H9 (cell line): ENCODE measurements around the gene PCDHB11. TPM values are rescaled to one million over a fixed set of nuclear protein-coding genes. Genes with fewer than 3 reads are reported as not detected.
A peak's percentile ranks its signal among the peaks of the same experiment; 100 is the strongest.
"Not testable (repeated sequence)": the region's sequence is repeated elsewhere in the genome, so short reads cannot be mapped to it uniquely, and the experiment has no call there.

Source experiments
- DNase-seq: peaks from one replicate; pipeline ENCODE4 v3.0.0-alpha.2; 2017
- H2AFZ ChIP-seq: one replicate; pipeline ENCODE4 v1.6.1; 2013; ENCODE audit warnings: mild to moderate bottlenecking, low read length, control low read depth, moderate library complexity
- H2AK5ac ChIP-seq: 2 replicates; pipeline ENCODE4 v1.6.1; 2013; ENCODE audit warnings: low read length, control low read depth, mixed read lengths; ENCODE audit not compliant: insufficient read length
- H2BK120ac ChIP-seq: one replicate; pipeline ENCODE4 v1.6.1; 2013; ENCODE audit warnings: low read depth, mild to moderate bottlenecking, low read length, control low read depth, inconsistent platforms; ENCODE audit not compliant: poor library complexity, severe bottlenecking
- H2BK12ac ChIP-seq: 2 replicates; pipeline ENCODE4 v1.6.1; 2013; ENCODE audit warnings: low read length, control low read depth, mixed read lengths, low read depth; ENCODE audit not compliant: insufficient read length
- H2BK15ac ChIP-seq: 2 replicates; pipeline ENCODE4 v1.6.1; 2013; ENCODE audit warnings: low read depth, low read length, control low read depth
- H2BK20ac ChIP-seq: one replicate; pipeline ENCODE4 v1.6.1; 2013; ENCODE audit warnings: low read depth, mild to moderate bottlenecking, low read length, control low read depth, inconsistent platforms; ENCODE audit not compliant: poor library complexity, severe bottlenecking
- H2BK5ac ChIP-seq: 2 replicates; pipeline ENCODE4 v1.6.1; 2013; ENCODE audit warnings: low read length, control low read depth, mixed read lengths; ENCODE audit not compliant: insufficient read length
- H3K14ac ChIP-seq: 2 replicates; pipeline ENCODE4 v1.6.1; 2013; ENCODE audit warnings: low read length, control low read depth; ENCODE audit not compliant: insufficient read depth
- H3K18ac ChIP-seq: 2 replicates; pipeline ENCODE4 v1.6.1; 2013; ENCODE audit warnings: low read depth, mild to moderate bottlenecking, mixed read lengths, low read length, control low read depth; ENCODE audit not compliant: insufficient read length
- H3K23ac ChIP-seq: 2 replicates; pipeline ENCODE4 v1.6.1; 2013; ENCODE audit warnings: low read length, control low read depth, mixed read lengths, low read depth; ENCODE audit not compliant: insufficient read length
- H3K23me2 ChIP-seq: 2 replicates; pipeline ENCODE4 v1.6.1; 2013; ENCODE audit warnings: low read depth, mild to moderate bottlenecking, mixed read lengths, low read length, control low read depth; ENCODE audit not compliant: insufficient read length, poor library complexity, severe bottlenecking
- H3K27ac ChIP-seq: 2 replicates; pipeline ENCODE4 v1.5.1; 2013; ENCODE audit warnings: low read length, control low read depth, mixed read lengths, low read depth; ENCODE audit not compliant: insufficient read length
- H3K27me3 ChIP-seq: 2 replicates; pipeline ENCODE4 v1.6.1; 2013; ENCODE audit warnings: low read length, control low read depth, inconsistent platforms; ENCODE audit not compliant: insufficient read depth
- H3K4ac ChIP-seq: 2 replicates; pipeline ENCODE4 v1.6.1; 2013; ENCODE audit warnings: low read depth, mild to moderate bottlenecking, control low read depth, inconsistent platforms, low read length, moderate library complexity
- H3K4me1 ChIP-seq: 2 replicates; pipeline ENCODE4 v1.6.1; 2013; ENCODE audit warnings: low read length, control low read depth, inconsistent platforms; ENCODE audit not compliant: insufficient read depth
- H3K4me2 ChIP-seq: 2 replicates; pipeline ENCODE4 v1.6.1; 2013; ENCODE audit warnings: low read length, control low read depth, mixed read lengths; ENCODE audit not compliant: insufficient read length, insufficient read depth
- H3K56ac ChIP-seq: 2 replicates; pipeline ENCODE4 v1.6.1; 2013; ENCODE audit warnings: low read depth, mild to moderate bottlenecking, mixed read lengths, low read length, control low read depth; ENCODE audit not compliant: insufficient read length
- H3K79me1 ChIP-seq: 2 replicates; pipeline ENCODE4 v1.6.1; 2013; ENCODE audit warnings: low read depth, mild to moderate bottlenecking, moderate library complexity, low read length, control low read depth, inconsistent platforms; ENCODE audit not compliant: insufficient read depth, poor library complexity, severe bottlenecking
- H3K79me2 ChIP-seq: 2 replicates; pipeline ENCODE4 v1.6.1; 2013; ENCODE audit warnings: low read length, control low read depth, inconsistent platforms; ENCODE audit not compliant: insufficient read depth
- H3K9ac ChIP-seq: 2 replicates; pipeline ENCODE4 v1.6.1; 2013; ENCODE audit warnings: low read length, control low read depth, mixed read lengths; ENCODE audit not compliant: insufficient read length; ENCODE audit errors: extremely low read depth
- H3K9me3 ChIP-seq: one replicate; pipeline ENCODE4 v1.6.1; 2013; ENCODE audit warnings: low read depth, low read length, inconsistent platforms; ENCODE audit not compliant: control insufficient read depth
- H3T11ph ChIP-seq: one replicate; pipeline ENCODE4 v1.6.1; 2013; ENCODE audit warnings: mild to moderate bottlenecking, low read length, control low read depth, inconsistent platforms
- H4K20me1 ChIP-seq: one replicate; pipeline ENCODE4 v1.6.1; 2013; ENCODE audit not compliant: control insufficient read depth, insufficient read length, insufficient read depth
- H4K5ac ChIP-seq: 2 replicates; pipeline ENCODE4 v1.6.1; 2013; ENCODE audit warnings: low read depth, mild to moderate bottlenecking, mixed read lengths, low read length, control low read depth; ENCODE audit not compliant: insufficient read length
- H4K8ac ChIP-seq: replicated peaks from 2 replicates; pipeline ENCODE4 v1.6.1; 2013; ENCODE audit warnings: low read length, control low read depth, mixed read lengths, low read depth; ENCODE audit not compliant: insufficient read length
- H4K91ac ChIP-seq: 2 replicates; pipeline ENCODE4 v1.6.1; 2013; ENCODE audit warnings: low read depth, mild to moderate bottlenecking, moderate library complexity, mixed read lengths, low read length, control low read depth; ENCODE audit not compliant: insufficient read length
- H3K27ac Mint-ChIP-seq, 3 experiments: 2 replicates in 2 of 3; 3 replicates in 1 of 3; pipeline ENCODE4 v1.8.0; 2020 to 2021; ENCODE audit warnings: mixed read lengths in 3 of 3, mild to moderate bottlenecking in 1 of 3, moderate library complexity in 1 of 3
- H3K27me3 Mint-ChIP-seq: 2 replicates; pipeline ENCODE4 v1.8.0; 2021; ENCODE audit warnings: low read depth, mild to moderate bottlenecking, moderate library complexity, mixed read lengths
- H3K36me3 Mint-ChIP-seq, 3 experiments: 2 replicates in 2 of 3; 3 replicates in 1 of 3; pipeline ENCODE4 v1.8.0; 2020 to 2021; ENCODE audit warnings: low read depth in 3 of 3, mixed read lengths in 3 of 3; ENCODE audit not compliant: insufficient read depth in 1 of 3
- H3K4me1 Mint-ChIP-seq, 2 experiments: 2 replicates each; pipeline ENCODE4 v1.8.0; 2020; ENCODE audit warnings: mixed read lengths in 2 of 2
- H3K4me3 Mint-ChIP-seq, 2 experiments: 2 replicates in 1 of 2; 3 replicates in 1 of 2; pipeline ENCODE4 v1.8.0; 2020 to 2021; ENCODE audit warnings: mild to moderate bottlenecking in 2 of 2, mixed read lengths in 2 of 2, moderate library complexity in 1 of 2
- H3K9me3 Mint-ChIP-seq, 2 experiments: 2 replicates in 1 of 2; 3 replicates in 1 of 2; pipeline ENCODE4 v1.8.0; 2020; ENCODE audit warnings: mild to moderate bottlenecking in 2 of 2, mixed read lengths in 2 of 2, moderate library complexity in 1 of 2
- WGBS: extraction: QIAGEN DNeasy Blood & Tissue Kit; methylation state at CpG from one replicate; pipeline ENCODE4 v1.1.7; 2013; ENCODE audit warnings: missing lambda C conversion rate, low lambda C conversion rate, mixed read lengths; ENCODE audit not compliant: insufficient read length; ENCODE audit errors: extremely low coverage; 5-methylcytosine and 5-hydroxymethylcytosine counted together
- total RNA-seq: library from RNA; stranded (reverse); gene quantifications from 2 replicates; pipeline ENCODE4 v1.2.1, GENCODE V29; 2021
- TF ChIP-seq, protein P1 (sequence below): fragments of 200-600 bp; sonication (generic); conservative IDR thresholded peaks from 3 replicates; pipeline ENCODE4 v1.8.0; 2021; ENCODE audit warnings: antibody characterized with exemption, mild to moderate bottlenecking

PCDHB11 gene
- total RNA-seq, 1 experiment from 2014 or later = 2.0 TPM

DNA sequence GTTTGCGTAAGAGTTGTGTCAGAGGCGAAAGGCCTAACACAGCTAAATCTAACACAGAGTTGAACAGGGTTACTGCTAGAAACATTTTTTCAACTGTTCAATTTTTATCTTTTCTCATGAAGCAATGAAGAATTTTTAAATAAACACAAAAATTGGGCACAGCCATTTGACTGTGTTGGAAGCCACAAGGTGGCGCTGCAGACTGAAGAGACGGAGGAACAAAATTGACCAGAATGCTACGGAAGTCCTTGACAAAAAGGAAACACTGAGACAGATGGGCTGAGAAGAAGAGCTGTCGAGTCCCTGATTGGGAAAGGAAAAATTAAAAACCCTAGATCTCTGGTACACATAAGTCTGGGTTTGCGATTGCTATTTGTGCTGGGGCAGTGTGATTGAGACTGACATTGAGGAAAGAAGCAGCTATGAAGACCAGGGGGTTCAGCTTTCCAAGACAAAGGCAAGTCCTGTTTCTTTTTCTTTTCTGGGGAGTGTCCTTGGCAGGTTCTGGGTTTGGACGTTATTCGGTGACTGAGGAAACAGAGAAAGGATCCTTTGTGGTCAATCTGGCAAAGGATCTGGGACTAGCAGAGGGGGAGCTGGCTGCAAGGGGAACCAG lies 12.4 kb upstream of the PCDHB11 start, which contains the start of gene PCDHB9:
Gene PCDHB9, plus strand, starts transcription at position 265 of the 616 bp plus-strand sequence. Its CDS starts 158 bp downstream, at position 423.
- H3K4me3 Mint-ChIP-seq = peak within 1 kb of the TSS in 1 of 2 experiments; percentile 50; a peak in 2 of 5 replicates
- Histone ChIP-seq H3K27me3 (no peaks in the 10 kb centered on the region), H2BK12ac (no peak within 1 kb of the TSS), H3K4me1 (no peaks in the 10 kb centered on the region), H3K4ac (no peak within 1 kb of the TSS), H3K4me2 (no peak within 1 kb of the TSS), H3K9me3 (no peaks in the 10 kb centered on the region), H2BK5ac (no peak within 1 kb of the TSS), H3K9ac (no peak within 1 kb of the TSS), H2BK120ac (no peak within 1 kb of the TSS), H3K18ac (no peak within 1 kb of the TSS), H2AFZ (peak within 1 kb of the TSS; percentile 94), H4K8ac (no peak within 1 kb of the TSS), H3K79me1 (no peaks in the 10 kb centered on the region), H4K5ac (no peak within 1 kb of the TSS), H2AK5ac (no peak within 1 kb of the TSS), H3K23ac (no peak within 1 kb of the TSS), H3T11ph (no peak within 1 kb of the TSS), H3K79me2 (no peaks in the 10 kb centered on the region), H3K27ac (no peak within 1 kb of the TSS), H2BK15ac (no peak within 1 kb of the TSS), H4K91ac (no peak within 1 kb of the TSS), H3K23me2 (no peaks in the 10 kb centered on the region), H4K20me1 (no peaks in the 10 kb centered on the region), H3K14ac (no peak within 1 kb of the TSS), H2BK20ac (no peak within 1 kb of the TSS), H3K56ac (no peak within 1 kb of the TSS)
- peaks cover 29 to 35% of the 10 kb centered on the region in 2 experiments for H3K9me3 Mint-ChIP-seq
- TF ChIP-seq, protein P1, sequence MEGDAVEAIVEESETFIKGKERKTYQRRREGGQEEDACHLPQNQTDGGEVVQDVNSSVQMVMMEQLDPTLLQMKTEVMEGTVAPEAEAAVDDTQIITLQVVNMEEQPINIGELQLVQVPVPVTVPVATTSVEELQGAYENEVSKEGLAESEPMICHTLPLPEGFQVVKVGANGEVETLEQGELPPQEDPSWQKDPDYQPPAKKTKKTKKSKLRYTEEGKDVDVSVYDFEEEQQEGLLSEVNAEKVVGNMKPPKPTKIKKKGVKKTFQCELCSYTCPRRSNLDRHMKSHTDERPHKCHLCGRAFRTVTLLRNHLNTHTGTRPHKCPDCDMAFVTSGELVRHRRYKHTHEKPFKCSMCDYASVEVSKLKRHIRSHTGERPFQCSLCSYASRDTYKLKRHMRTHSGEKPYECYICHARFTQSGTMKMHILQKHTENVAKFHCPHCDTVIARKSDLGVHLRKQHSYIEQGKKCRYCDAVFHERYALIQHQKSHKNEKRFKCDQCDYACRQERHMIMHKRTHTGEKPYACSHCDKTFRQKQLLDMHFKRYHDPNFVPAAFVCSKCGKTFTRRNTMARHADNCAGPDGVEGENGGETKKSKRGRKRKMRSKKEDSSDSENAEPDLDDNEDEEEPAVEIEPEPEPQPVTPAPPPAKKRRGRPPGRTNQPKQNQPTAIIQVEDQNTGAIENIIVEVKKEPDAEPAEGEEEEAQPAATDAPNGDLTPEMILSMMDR = peak; percentile 88
- DNase-seq = peak; percentile 59
- no peaks in the 10 kb centered on the region; the same call in none of the 2 replicates for H3K27me3 Mint-ChIP-seq
- H3K4me1 Mint-ChIP-seq = peaks cover 7 to 15% of the 10 kb centered on the region in 2 experiments
- peaks cover 13 to 33% (median 17%) of the 10 kb centered on the region in 3 experiments for H3K36me3 Mint-ChIP-seq
- H3K27ac Mint-ChIP-seq = peak within 1 kb of the TSS in 1 of 3 experiments; percentile 89; a peak in 1 of 7 replicates
- no CpG with 5 or more reads among the region's 9 CpGs for WGBS

DNA sequence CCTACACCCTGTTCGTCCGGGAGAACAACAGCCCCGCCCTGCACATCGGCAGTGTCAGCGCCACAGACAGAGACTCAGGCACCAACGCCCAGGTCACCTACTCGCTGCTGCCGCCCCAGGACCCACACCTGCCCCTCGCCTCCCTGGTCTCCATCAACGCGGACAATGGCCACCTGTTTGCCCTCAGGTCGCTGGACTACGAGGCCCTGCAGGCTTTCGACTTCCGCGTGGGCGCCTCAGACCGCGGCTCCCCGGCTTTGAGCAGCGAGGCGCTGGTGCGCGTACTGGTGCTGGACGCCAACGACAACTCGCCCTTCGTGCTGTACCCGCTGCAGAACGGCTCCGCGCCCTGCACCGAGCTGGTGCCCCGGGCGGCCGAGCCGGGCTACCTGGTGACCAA lies 10.7 kb upstream of the PCDHB11 start:
- not testable (repeated sequence) for H3K4me3 Mint-ChIP-seq, H3K23ac ChIP-seq, H3K14ac ChIP-seq, H2BK120ac ChIP-seq, H3K79me2 ChIP-seq, H2BK20ac ChIP-seq, H3K27me3 ChIP-seq, H3K23me2 ChIP-seq, H3K4ac ChIP-seq, H3K27me3 Mint-ChIP-seq, DNase-seq, H3K27ac Mint-ChIP-seq, H4K20me1 ChIP-seq, H2AFZ ChIP-seq, H3T11ph ChIP-seq, H2BK15ac ChIP-seq, H3K79me1 ChIP-seq, H3K9me3 ChIP-seq, H3K27ac ChIP-seq, H4K8ac ChIP-seq, H3K9ac ChIP-seq, H2BK5ac ChIP-seq, H4K5ac ChIP-seq, H2AK5ac ChIP-seq, H3K18ac ChIP-seq, H3K4me1 ChIP-seq, H2BK12ac ChIP-seq, H3K56ac ChIP-seq, H4K91ac ChIP-seq, H3K4me2 ChIP-seq
- peaks cover 7 to 10% of the 10 kb centered on the region in 2 experiments for H3K4me1 Mint-ChIP-seq
- peaks cover 27% of the 10 kb centered on the region in 2 experiments for H3K9me3 Mint-ChIP-seq
- WGBS = no CpG with 5 or more reads among the region's 37 CpGs
- H3K36me3 Mint-ChIP-seq = peaks cover 12 to 29% (median 14%) of the 10 kb centered on the region in 3 experiments
